ENCODE measurements around the gene GRIN2C. TPM values are rescaled to one million over a fixed set of nuclear protein-coding genes. Genes with fewer than 3 reads are reported as not detected.
"Not testable (repeated sequence)": the region's sequence is repeated elsewhere in the genome, so short reads cannot be mapped to it uniquely, and the experiment has no call there.

GRIN2C gene
- not detected for total RNA-seq
- not detected for total RNA-seq (2013)

- WGBS (ENCODE audit: insufficient coverage): 2% methylated on average over 72 of the region's 72 CpGs
- peaks cover 40% of the 10 kb centered on the region for H3K27me3 ChIP-seq (ENCODE audit: control insufficient read depth, insufficient read depth, low read length)
- intact Hi-C loops (cut with micrococcal nuclease): no loop called here
Observed at GRCh38 chr17:74859459-74860228, at the start of gene GRIN2C. GRIN2C (minus strand) TSS chr17:74859885; CDS start chr17:74855092, 4,793 bp downstream.

GRCh38 chr17:74909097-74909496 is 49.4 kb upstream of the GRIN2C start:
- 81% methylated on average over 4 of the region's 4 CpGs for WGBS (ENCODE audit: insufficient coverage)
- H3K27me3 ChIP-seq (ENCODE audit: control insufficient read depth, insufficient read depth, low read length); H3K4me3 Mint-ChIP-seq; H3K9me3 ChIP-seq (ENCODE audit: control insufficient read depth, insufficient read depth, low read length); H3K27ac ChIP-seq (ENCODE audit: low read length); DNase-seq; H3K9me3 Mint-ChIP-seq; H3K36me3 Mint-ChIP-seq; intact Hi-C loops (cut with micrococcal nuclease); H3K4me1 Mint-ChIP-seq; H3K4me1 ChIP-seq (ENCODE audit: control insufficient read depth, insufficient read depth, low read length); H3K27me3 Mint-ChIP-seq (ENCODE audit: low read depth in 2 of 2); ATAC-seq; H3K27ac Mint-ChIP-seq; H3K4me3 ChIP-seq (ENCODE audit: low read length); H3K36me3 ChIP-seq (ENCODE audit: control insufficient read depth, insufficient read depth, low read length): not testable (repeated sequence)

More at GRCh38 chr17:74859459-74860228, at the start of gene GRIN2C:
- Histone ChIP-seq H3K36me3 (ENCODE audit: control insufficient read depth, insufficient read depth, low read length) (no peaks in the 10 kb centered on the region), H3K4me1 (ENCODE audit: control insufficient read depth, insufficient read depth, low read length) (peaks cover 28% of the 10 kb centered on the region), H3K27ac (ENCODE audit: low read length) (no peak within 1 kb of the TSS), H3K4me3 (ENCODE audit: low read length) (no peak within 1 kb of the TSS), H3K9me3 (ENCODE audit: control insufficient read depth, insufficient read depth, low read length) (no peaks in the 10 kb centered on the region)
- peaks cover under 1 to 25% of the 10 kb centered on the region in 2 donors for H3K4me1 Mint-ChIP-seq
- H3K9me3 Mint-ChIP-seq: no peaks in the 10 kb centered on the region
- TF ChIP-seq CTCF (IDR thresholded peaks at IDR 0.05): peak; percentile 40
- H3K27me3 Mint-ChIP-seq (ENCODE audit: low read depth in 2 of 2): peaks cover 38 to 63% of the 10 kb centered on the region in 2 donors
- H3K36me3 Mint-ChIP-seq: no peaks in the 10 kb centered on the region
- peak within 1 kb of the TSS; percentile 60 for H3K4me3 Mint-ChIP-seq
- peak in 2 of 3 donors; percentile 52 to 59 for ATAC-seq
- H3K27ac Mint-ChIP-seq: no peak within 1 kb of the TSS
- peak in 1 of 2 donors; percentile 59 for DNase-seq

GRCh38 chr17:74907012-74907411 is 47.3 kb upstream of the GRIN2C start:
- Histone ChIP-seq H3K27ac (ENCODE audit: low read length) (no peak overlapping the region), H3K4me1 (ENCODE audit: control insufficient read depth, insufficient read depth, low read length) (no peaks in the 10 kb centered on the region), H3K4me3 (ENCODE audit: low read length) (no peak overlapping the region), H3K9me3 (ENCODE audit: control insufficient read depth, insufficient read depth, low read length) (no peaks in the 10 kb centered on the region), H3K36me3 (ENCODE audit: control insufficient read depth, insufficient read depth, low read length) (no peaks in the 10 kb centered on the region), H3K27me3 (ENCODE audit: control insufficient read depth, insufficient read depth, low read length) (no peaks in the 10 kb centered on the region)
- no peaks in the 10 kb centered on the region for H3K36me3 Mint-ChIP-seq
- 96% methylated on average over 34 of the region's 34 CpGs for whole genome bisulfite sequencing (ENCODE audit: insufficient coverage)
- ATAC-seq (no peak), DNase-seq (no peak)
- no peaks in the 10 kb centered on the region for H3K9me3 Mint-ChIP-seq
- no peak for TF ChIP-seq CTCF (IDR thresholded peaks at IDR 0.05)
- H3K27me3 Mint-ChIP-seq (ENCODE audit: low read depth in 2 of 2): peaks cover 0 to 3% of the 10 kb centered on the region in 2 donors
- no peak overlapping the region for H3K27ac Mint-ChIP-seq
- H3K4me1 Mint-ChIP-seq: no peaks in the 10 kb centered on the region
- H3K4me3 Mint-ChIP-seq: no peak overlapping the region
- intact Hi-C loops (cut with micrococcal nuclease): no loop called here

- H3K4me1 Mint-ChIP-seq; ATAC-seq; H3K9me3 ChIP-seq (ENCODE audit: control insufficient read depth, insufficient read depth, low read length); H3K36me3 Mint-ChIP-seq; intact Hi-C loops (cut with micrococcal nuclease); H3K36me3 ChIP-seq (ENCODE audit: control insufficient read depth, insufficient read depth, low read length); DNase-seq; H3K9me3 Mint-ChIP-seq; H3K27ac ChIP-seq (ENCODE audit: low read length); H3K27me3 Mint-ChIP-seq (ENCODE audit: low read depth in 2 of 2); H3K27me3 ChIP-seq (ENCODE audit: control insufficient read depth, insufficient read depth, low read length); H3K4me3 ChIP-seq (ENCODE audit: low read length); H3K4me1 ChIP-seq (ENCODE audit: control insufficient read depth, insufficient read depth, low read length); H3K4me3 Mint-ChIP-seq; H3K27ac Mint-ChIP-seq: not testable (repeated sequence)
- WGBS (ENCODE audit: insufficient coverage): 73% methylated on average over 5 of the region's 6 CpGs
Observed at GRCh38 chr17:74906214-74906793, 46.6 kb upstream of the GRIN2C start.

Measured in natural killer cell (primary cell).